ENCODE data around the gene ZBTB20.

Gene ZBTB20

GRCh38 chr3:114504941-114505628 is 642.0 kb downstream of the ZBTB20 start:
- no peak for DNase-seq

GRCh38 chr3:114502204-114502603 is 644.9 kb downstream of the ZBTB20 start:
- no peak for DNase-seq

- peak; percentile 9 for DNase-seq
These were observed 647.1 kb downstream of the ZBTB20 start for GRCh38 chr3:114499976-114500375.

DNA sequence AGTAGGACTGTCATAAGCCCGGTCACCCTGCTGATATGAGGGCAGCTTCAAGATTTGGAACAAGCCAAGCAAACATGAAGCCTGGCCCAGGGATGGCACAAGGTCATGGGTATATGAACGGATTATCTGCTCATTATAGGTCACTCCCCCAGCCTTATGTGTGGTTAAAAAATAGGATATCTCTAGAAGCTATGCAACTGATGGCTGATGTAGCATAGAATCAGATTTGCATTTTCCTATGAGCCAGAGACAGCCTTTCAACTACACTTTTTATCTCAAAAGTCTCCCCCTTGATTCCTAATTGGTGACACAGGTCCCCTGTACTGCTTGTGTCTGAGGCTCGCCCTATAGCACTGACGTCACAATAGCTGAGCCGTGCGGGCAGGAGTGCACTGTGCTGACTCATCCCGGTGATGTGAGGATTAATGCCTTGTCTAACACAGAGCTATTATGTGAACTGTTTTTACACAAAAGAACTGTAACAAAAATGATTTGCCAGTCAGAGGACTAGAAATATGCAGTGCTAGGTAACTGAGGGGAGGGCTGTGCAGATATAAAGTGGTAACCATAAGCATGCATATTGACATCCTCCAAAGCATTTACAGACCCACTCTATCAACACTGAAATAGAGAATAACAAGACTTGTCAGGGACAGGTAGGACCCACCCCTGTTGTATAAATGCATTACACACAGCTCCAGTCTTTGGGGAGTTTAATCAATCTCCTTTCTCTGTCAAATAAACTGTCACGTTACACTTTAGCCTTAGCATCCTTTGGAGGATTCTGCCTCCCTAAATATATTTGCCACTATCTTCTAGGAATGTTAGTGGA is 648.3 kb downstream of the ZBTB20 start:
- peak; percentile 93 for DNase-seq

GRCh38 chr3:114496874-114497273 is 650.2 kb downstream of the ZBTB20 start:
- peak; percentile 84 for DNase-seq

GRCh38 chr3:114496466-114496865 is 650.6 kb downstream of the ZBTB20 start:
- DNase-seq: peak; percentile 22

- DNase-seq: peak; percentile 65
These were observed 651.1 kb downstream of the ZBTB20 start for GRCh38 chr3:114496021-114496434.

- no peak for DNase-seq
These were observed 652.6 kb downstream of the ZBTB20 start for GRCh38 chr3:114494498-114494897.

DNA sequence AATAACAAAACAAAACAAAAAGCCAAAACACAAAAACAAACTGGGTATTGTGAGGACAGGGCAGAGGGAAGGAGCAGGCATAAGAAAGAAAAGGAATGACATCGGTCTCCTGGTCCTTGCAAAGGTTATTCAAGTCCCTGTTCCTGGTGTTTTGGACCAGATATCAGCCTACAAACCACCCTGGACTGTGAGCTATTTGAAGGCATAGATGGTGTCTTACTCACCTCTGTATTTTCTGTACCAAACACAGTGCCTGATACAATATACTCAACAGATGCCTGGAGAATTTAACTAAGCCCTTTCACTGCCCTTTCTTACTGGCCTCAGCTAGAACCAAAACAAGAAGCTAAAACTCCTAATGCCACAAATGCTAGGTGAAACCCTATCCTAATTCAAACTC is 656.3 kb downstream of the ZBTB20 start:
- DNase-seq: no peak

- DNase-seq: no peak
These were observed 659.6 kb downstream of the ZBTB20 start for GRCh38 chr3:114487502-114487901.

- DNase-seq: no peak
These were observed 662.2 kb downstream of the ZBTB20 start for GRCh38 chr3:114484919-114485318.

GRCh38 chr3:114481113-114481512 is 666.0 kb downstream of the ZBTB20 start:
- no peak for DNase-seq

GRCh38 chr3:114480442-114480841 is 666.6 kb downstream of the ZBTB20 start:
- no peak for DNase-seq

GRCh38 chr3:114478801-114479200 is 668.3 kb downstream of the ZBTB20 start:
- no peak for DNase-seq

- no peak for DNase-seq
These were observed 670.6 kb downstream of the ZBTB20 start for GRCh38 chr3:114476511-114476910.

GRCh38 chr3:114471478-114471877 is 675.6 kb downstream of the ZBTB20 start:
- no peak for DNase-seq

DNA sequence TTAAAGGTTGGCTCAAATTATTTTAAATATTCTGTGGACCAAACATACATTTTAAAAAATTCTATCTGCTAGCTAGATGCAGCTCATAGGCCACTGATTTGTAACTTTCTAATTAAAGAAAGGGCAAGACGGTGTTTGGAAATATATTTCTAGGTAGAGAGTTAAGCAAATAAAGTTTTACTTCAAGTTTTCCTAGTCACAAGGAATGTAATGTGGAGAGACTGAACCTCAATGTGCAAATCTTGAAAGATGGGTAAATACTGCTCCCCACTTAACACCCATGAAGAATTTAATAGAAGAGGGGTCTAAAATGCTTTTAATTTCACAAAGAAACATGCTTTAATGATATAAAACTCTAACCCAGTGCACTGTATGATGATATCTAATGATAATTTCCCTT is 678.0 kb downstream of the ZBTB20 start:
- DNase-seq: no peak

DNA sequence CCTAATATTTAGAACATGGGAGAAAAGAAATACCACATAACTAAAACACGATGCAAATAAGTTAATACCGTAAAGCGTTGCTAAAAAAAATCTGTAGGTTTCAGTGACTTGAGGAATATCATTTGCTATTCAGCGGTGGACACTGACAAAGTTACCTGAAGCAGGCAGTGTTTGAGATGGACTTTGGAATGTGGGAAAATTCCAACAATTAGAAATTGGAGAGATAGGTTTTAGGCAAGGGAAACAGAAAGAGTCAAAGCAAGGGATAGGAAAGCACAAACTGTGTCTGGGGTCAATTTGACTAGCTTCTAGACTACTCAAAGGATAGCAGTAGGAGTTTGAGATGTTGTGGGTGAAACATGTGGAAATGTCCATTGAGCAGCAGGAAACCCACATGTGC is 680.3 kb downstream of the ZBTB20 start:
- DNase-seq: no peak

DNA sequence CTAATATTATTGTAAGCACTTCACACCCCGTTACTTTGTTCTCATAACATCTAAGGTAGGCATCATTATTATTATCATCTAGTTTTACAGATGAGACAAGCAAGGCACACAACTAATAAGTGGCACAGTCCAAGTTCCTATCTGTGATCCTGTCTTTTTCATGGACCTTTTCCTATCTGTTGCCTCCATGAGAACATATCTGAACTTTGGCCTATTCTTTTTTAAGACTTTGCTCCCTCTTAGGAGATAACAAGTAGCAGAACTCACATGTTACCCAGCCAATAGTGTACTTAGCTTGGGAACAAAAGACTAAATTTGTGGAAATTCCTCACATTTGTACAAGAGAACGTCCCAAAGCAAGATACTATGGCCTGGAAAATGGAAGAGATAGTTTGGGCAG is 680.8 kb downstream of the ZBTB20 start:
- no peak for DNase-seq

- DNase-seq: no peak
These were observed 682.5 kb downstream of the ZBTB20 start for GRCh38 chr3:114464548-114464947.

GRCh38 chr3:114462750-114463149 is 684.3 kb downstream of the ZBTB20 start:
- DNase-seq: no peak

- DNase-seq: no peak
These were observed 686.6 kb downstream of the ZBTB20 start for GRCh38 chr3:114460459-114460858.

DNA sequence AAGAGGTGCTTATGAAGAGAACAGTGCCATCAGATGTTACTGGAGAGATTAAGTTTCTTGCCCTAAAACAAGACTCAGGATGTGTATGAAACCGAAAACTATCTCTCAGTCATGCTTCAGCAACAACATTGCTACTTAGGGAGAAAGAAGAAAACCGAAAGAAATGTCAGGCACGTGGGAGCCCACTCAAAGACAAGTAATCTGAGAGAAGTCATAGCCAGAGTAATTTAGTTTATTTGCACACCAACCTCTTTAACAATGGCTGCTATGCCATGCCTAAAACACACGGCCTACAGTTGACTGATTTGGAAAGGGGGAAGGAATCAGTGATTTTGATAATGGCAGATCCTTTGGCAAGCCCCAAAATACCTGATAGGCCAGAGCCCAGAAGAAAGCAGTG is 690.3 kb downstream of the ZBTB20 start:
- DNase-seq: no peak

DNA sequence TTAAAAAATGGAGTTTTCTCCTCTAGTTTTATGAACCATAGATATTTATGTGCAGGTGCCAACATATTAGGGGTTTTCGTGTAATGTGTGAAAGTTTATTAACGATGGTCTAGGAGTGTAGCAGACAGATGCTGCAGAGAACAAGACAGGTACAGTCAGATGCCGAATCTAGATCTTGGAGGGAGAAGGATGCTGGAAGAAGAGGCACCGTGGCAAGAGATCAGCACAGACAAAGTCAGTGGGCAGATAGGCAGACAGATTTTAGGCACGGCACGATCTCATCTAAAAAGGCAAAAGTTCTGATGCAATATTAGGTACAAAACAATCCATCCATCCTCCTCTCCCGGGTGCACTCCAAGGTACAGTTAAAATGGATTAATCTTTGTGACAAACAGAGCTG is 691.7 kb downstream of the ZBTB20 start:
- DNase-seq: no peak

Measured in NCI-H226 (cell line).